Sigmoid colon (tissue), 7 donors: ENCODE results near the gene PTPRD. TPM values are rescaled to one million over a fixed set of nuclear protein-coding genes. Genes with fewer than 3 reads are reported as not detected.

ENCODE experiments used
- DNase-seq: peaks from one replicate; pipeline ENCODE4 v3.0.0-alpha.2; 2019
- H3K27ac ChIP-seq, 4 donors: fragments of 200-600 bp; sonication (generic); one replicate each; pipeline ENCODE4 v1.5.1; 2016 to 2019; ENCODE audit warnings: mild to moderate bottlenecking in 1 of 4
- H3K27me3 ChIP-seq, 3 donors: fragments of 200-600 bp; sonication (generic); one replicate each; pipeline ENCODE4 v1.5.1; 2019; ENCODE audit warnings: mild to moderate bottlenecking in 1 of 3
- H3K36me3 ChIP-seq, 4 donors: fragments of 200-600 bp; sonication (generic); one replicate each; pipeline ENCODE4 v1.5.1; 2016 to 2019
- H3K4me1 ChIP-seq, 4 donors: fragments of 200-600 bp; sonication (generic); one replicate each; pipeline ENCODE4 v1.5.1; 2017 to 2019
- H3K4me3 ChIP-seq, 4 donors: fragments of 200-600 bp; sonication (generic); one replicate each; pipeline ENCODE4 v1.5.1; 2017 to 2019; ENCODE audit warnings: mild to moderate bottlenecking in 2 of 4, moderate library complexity in 1 of 4
- H3K9me3 ChIP-seq, 4 donors: fragments of 200-600 bp in 3 of 4; sonication (generic) in 3 of 4; one replicate each; pipeline versions ENCODE4 v1.5.1 to v1.6.1; 2013 to 2019
- CTCF ChIP-seq, 4 experiments: fragments of 450-650 bp in 3 of 4; fragments of 200-600 bp in 1 of 4; IDR thresholded peaks; one replicate each; pipeline ENCODE4 v1.5.1; 2016 to 2019; ENCODE audit warnings: antibody characterized with exemption in 4 of 4, mild to moderate bottlenecking in 3 of 4, moderate library complexity in 2 of 4
- EP300 ChIP-seq, 4 donors: sonication (generic); formaldehyde crosslinking; IDR thresholded peaks; one replicate each; pipeline ENCODE4 v1.6.1; 2017; ENCODE audit warnings: antibody characterized with exemption in 4 of 4
- POLR2A ChIP-seq, 2 donors: fragments of 450-650 bp; IDR thresholded peaks; one replicate each; pipeline ENCODE4 v1.6.1; 2016; ENCODE audit warnings: antibody characterized with exemption in 2 of 2, mild to moderate bottlenecking in 2 of 2, moderate library complexity in 2 of 2
- POLR2AphosphoS5 ChIP-seq, 4 donors: sonication (generic); formaldehyde crosslinking; IDR thresholded peaks; one replicate each; pipeline ENCODE4 v1.6.1; 2017; ENCODE audit warnings: antibody characterized with exemption in 4 of 4
- WGBS, 2 donors: extraction: QIAGEN DNeasy Blood & Tissue Kit; methylation state at CpG; one replicate each; pipeline ENCODE4 v1.1.7; 2013; 5-methylcytosine and 5-hydroxymethylcytosine counted together
- intact Hi-C: fragments of 100-400 bp; cut with DNase I; formaldehyde crosslinking; loops from one replicate; pipeline ENCODE4 v1.15.1; 2023
- polyA plus RNA-seq, 3 donors: library from polyadenylated mRNA; stranded (reverse); fragments of 200-250 nt; gene quantifications; one replicate each; pipeline ENCODE4 v1.2.3, GENCODE V29; 2013
- total RNA-seq, 4 donors: library from RNA; depleted of rRNA; stranded (reverse); fragments of >200 nt; gene quantifications; one replicate each; pipeline ENCODE4 v1.1.0, GENCODE V29; 2016
- donor health status: healthy with polysubstance abuse.
- donor health status: Bipolar disorder and iron deficiency.
- donor health status: healthy.

The PTPRD gene
- total and polyA plus RNA-seq, 7 donors: 1.2 to 18.3 (median 6.3) TPM

GRCh38 chr9:8762479-8763085 lies 1850.2 kb downstream of the PTPRD start:
- DNase-seq: no peak
- TF ChIP-seq CTCF (IDR thresholded peaks at IDR 0.05) (no peak), POLR2A (IDR thresholded peaks at IDR 0.05) (no peak), EP300 (IDR thresholded peaks at IDR 0.05) (no peak), POLR2AphosphoS5 (IDR thresholded peaks at IDR 0.05) (no peak)
- intact Hi-C loops: no loop called here
- Histone ChIP-seq H3K4me1 (no peaks in the 10 kb centered on the region), H3K27ac (no peak overlapping the region), H3K9me3 (no peaks in the 10 kb centered on the region), H3K36me3 (no peaks in the 10 kb centered on the region), H3K4me3 (no peak overlapping the region), H3K27me3 (no peaks in the 10 kb centered on the region)
- WGBS, 2 donors: 19 to 64% methylated on average over 6 of the region's 6 CpGs

DNA sequence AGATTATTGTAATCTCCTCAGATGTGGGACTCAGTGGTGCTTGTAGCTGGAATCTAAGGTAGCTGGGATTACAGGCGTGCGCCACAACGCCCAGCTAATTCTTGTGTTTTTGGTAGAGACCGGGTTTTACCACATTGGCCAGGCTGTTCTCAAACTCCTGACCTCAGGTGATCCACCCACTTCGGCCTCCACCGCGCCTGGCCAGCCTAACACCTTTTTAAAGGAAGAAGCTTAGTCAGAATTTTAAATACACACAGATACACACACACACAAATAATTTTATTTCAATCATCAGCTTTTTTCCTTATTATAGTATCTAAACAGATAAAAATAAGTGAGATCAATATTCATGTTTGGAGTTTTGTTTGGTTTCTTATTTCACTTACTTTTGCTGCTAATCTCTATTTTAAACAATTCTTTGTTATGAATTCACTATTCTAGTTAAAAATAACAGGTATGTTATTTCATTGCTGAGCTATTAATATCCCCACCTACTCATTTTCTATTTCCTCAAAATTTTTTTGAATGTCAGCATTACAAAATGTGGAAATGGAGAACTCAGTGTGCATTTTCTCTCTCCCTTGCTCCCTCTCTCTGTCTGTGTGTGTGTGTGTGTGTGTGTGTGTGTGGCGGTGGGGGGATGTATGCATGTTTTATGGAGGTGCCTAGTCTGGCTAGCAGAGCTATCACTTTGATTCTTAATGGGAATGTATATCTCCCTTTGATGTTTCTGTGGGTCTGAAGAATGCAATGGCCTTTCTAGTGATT lies 1852.6 kb downstream of the PTPRD start:
- H3K9me3 ChIP-seq: no peaks in the 10 kb centered on the region
- 80 to 94% methylated on average over 8 of the region's 8 CpGs for WGBS, 2 donors
- DNase-seq: no peak
- no peak overlapping the region for H3K27ac ChIP-seq
- H3K36me3 ChIP-seq: no peaks in the 10 kb centered on the region
- no peak overlapping the region for H3K4me3 ChIP-seq
- no peaks in the 10 kb centered on the region for H3K4me1 ChIP-seq
- H3K27me3 ChIP-seq: no peaks in the 10 kb centered on the region
- intact Hi-C loops: no loop called here
- TF ChIP-seq CTCF (IDR thresholded peaks at IDR 0.05) (no peak), EP300 (IDR thresholded peaks at IDR 0.05) (no peak), POLR2A (IDR thresholded peaks at IDR 0.05) (no peak), POLR2AphosphoS5 (IDR thresholded peaks at IDR 0.05) (no peak)

DNA sequence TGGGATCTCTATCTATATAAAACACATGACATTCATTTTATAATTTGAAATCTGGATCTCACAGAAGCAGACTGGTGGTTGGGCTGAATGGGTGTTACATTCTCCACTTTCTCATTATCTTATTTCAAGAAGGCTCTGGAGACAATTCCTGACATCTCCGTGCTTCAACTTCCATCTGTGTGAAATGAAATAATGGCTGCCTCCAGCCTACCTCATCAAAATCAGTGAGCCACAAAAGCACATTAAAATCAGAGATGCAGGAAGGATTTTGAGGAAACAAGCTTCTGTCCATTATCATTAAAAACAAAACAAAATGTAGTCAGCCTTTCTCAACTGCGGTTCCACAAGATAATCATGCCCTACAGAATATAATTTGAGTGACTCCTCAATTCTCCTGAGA lies 1854.9 kb downstream of the PTPRD start:
- TF ChIP-seq POLR2AphosphoS5 (IDR thresholded peaks at IDR 0.05) (no peak), POLR2A (IDR thresholded peaks at IDR 0.05) (no peak), CTCF (IDR thresholded peaks at IDR 0.05) (no peak), EP300 (IDR thresholded peaks at IDR 0.05) (no peak)
- 79 to 93% methylated on average over 2 of the region's 2 CpGs for WGBS, 2 donors
- intact Hi-C loops: no loop called here
- H3K4me1 ChIP-seq: no peaks in the 10 kb centered on the region
- no peak overlapping the region for H3K27ac ChIP-seq
- no peak for DNase-seq
- no peaks in the 10 kb centered on the region for H3K27me3 ChIP-seq
- no peaks in the 10 kb centered on the region for H3K9me3 ChIP-seq
- no peaks in the 10 kb centered on the region for H3K36me3 ChIP-seq
- H3K4me3 ChIP-seq: no peak overlapping the region

DNA sequence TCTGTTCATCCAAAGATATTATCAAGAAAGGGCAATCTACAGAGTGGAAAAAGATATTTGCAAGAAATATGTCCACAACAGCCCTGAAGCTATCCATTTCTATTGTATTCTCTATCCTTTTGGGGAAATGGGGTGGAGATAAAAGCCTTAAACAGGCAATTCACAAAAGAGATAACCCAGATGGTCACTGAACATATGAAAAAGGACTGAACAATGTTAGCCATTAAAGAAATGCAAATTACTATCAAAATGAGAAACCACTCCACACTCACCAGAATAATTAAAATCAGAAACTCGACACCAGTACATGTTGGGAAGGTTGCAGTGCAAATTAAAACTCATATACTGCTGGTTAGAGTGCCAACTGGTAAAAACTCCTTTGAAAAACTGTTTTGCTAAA lies 1858.1 kb downstream of the PTPRD start:
- no peaks in the 10 kb centered on the region for H3K9me3 ChIP-seq
- H3K27ac ChIP-seq: no peak overlapping the region
- H3K36me3 ChIP-seq: no peaks in the 10 kb centered on the region
- intact Hi-C loops: no loop called here
- H3K4me3 ChIP-seq: no peak overlapping the region
- H3K4me1 ChIP-seq: no peaks in the 10 kb centered on the region
- no peak for DNase-seq
- H3K27me3 ChIP-seq: no peaks in the 10 kb centered on the region
- no peak for TF ChIP-seq EP300 (IDR thresholded peaks at IDR 0.05)
- no peak for TF ChIP-seq CTCF (IDR thresholded peaks at IDR 0.05)
- no peak for TF ChIP-seq POLR2AphosphoS5 (IDR thresholded peaks at IDR 0.05)
- no peak for TF ChIP-seq POLR2A (IDR thresholded peaks at IDR 0.05)
- 89 to 96% methylated on average over 1 of the region's 1 CpG for WGBS, 2 donors
